ENCODE measurements around the gene BCAM. TPM values are rescaled to one million over a fixed set of nuclear protein-coding genes. Genes with fewer than 3 reads are reported as not detected.

Gene BCAM
- total and polyA plus RNA-seq, 2 of the 4 experiments (the other 2 are of a cell fraction) = 2.3 to 35.7 TPM

- Histone ChIP-seq H3K14ac (replicated peaks; ENCODE audit: low read depth, low read length) (no peak overlapping the region), H3K27me3 (ENCODE audit: control insufficient read depth, insufficient read depth, low read length) (peaks cover 5% of the 10 kb centered on the region; the same call in 1 of the 2 replicates), H3K23ac (ENCODE audit: low read depth, low read length) (no peak overlapping the region), H3K4me3 (ENCODE audit: insufficient read depth, low read depth, low read length) (no peak overlapping the region), H3K9ac (ENCODE audit: low read depth, low read length) (no peak overlapping the region), H4K8ac (ENCODE audit: low read depth in 2 of 2, low read length in 2 of 2) (no peak overlapping the region), H3K27ac (ENCODE audit: insufficient read depth, low read length) (no peak overlapping the region), H2BK120ac (ENCODE audit: low read depth, low read length) (no peak overlapping the region), H2AFZ (replicated peaks; ENCODE audit: low read length, poor library complexity) (no peak overlapping the region), H2AK9ac (replicated peaks; ENCODE audit: low read depth, low read length, poor library complexity) (no peak overlapping the region), H3K18ac (ENCODE audit: low read depth, low read length) (no peak overlapping the region), H4K5ac (ENCODE audit: low read depth, low read length) (no peak overlapping the region), H3K79me1 (ENCODE audit: low read depth in 1 of 2, low read length in 2 of 2) (no peaks in the 10 kb centered on the region), H3K4ac (ENCODE audit: low read depth, low read length) (no peak overlapping the region), H2AK5ac (ENCODE audit: low read depth, low read length) (no peak overlapping the region), H2BK15ac (ENCODE audit: low read depth, low read length) (no peak overlapping the region), H3K4me1 (ENCODE audit: control insufficient read depth, insufficient read depth, low read length) (peaks cover 10% of the 10 kb centered on the region), H3K9me3 (ENCODE audit: control insufficient read depth, insufficient read depth, low read length) (peaks cover 6% of the 10 kb centered on the region), H3K4me2 (ENCODE audit: low read depth, low read length) (no peak overlapping the region), H2BK20ac (ENCODE audit: low read depth, low read length) (no peak overlapping the region), H3K56ac (ENCODE audit: extremely low read depth, insufficient read depth, low read length) (no peak overlapping the region), H4K20me1 (ENCODE audit: insufficient read depth, low read length) (no peaks in the 10 kb centered on the region), H3K9me1 (ENCODE audit: insufficient read depth, low read length) (no peaks in the 10 kb centered on the region), H2BK5ac (ENCODE audit: low read depth, low read length, poor library complexity, severe bottlenecking) (no peak overlapping the region), H3K36me3 (ENCODE audit: control insufficient read depth, insufficient read depth, low read length) (no peaks in the 10 kb centered on the region), H4K91ac (ENCODE audit: insufficient read depth, low read depth, low read length) (no peak overlapping the region)
- DNase-seq = no peak
- POLR2A ChIA-PET (ENCODE audit: unreplicated experiment) = no interaction called here
- no peak for ATAC-seq (ENCODE audit: low read depth)
- CTCF ChIA-PET = interaction anchor here (0.6 to 1.4 kb wide), 3 partner anchors 19 to 80 kb away, joined by 3 read pairs; partner anchors contain the start of gene NECTIN2
- in situ Hi-C loops (cut with MboI; ENCODE audit: low sequenced_read_pairs) (no loop called here), intact Hi-C loops (cut with micrococcal nuclease) (no loop called here), dilution Hi-C loops (cut with HindIII; ENCODE audit: low sequenced_read_pairs, unreplicated experiment) (no loop called here)
- TF ChIP-seq RCOR1 (IDR thresholded peaks at IDR 0.05; ENCODE audit: insufficient replicate concordance, low read length) (no peak), BHLHE40 (IDR thresholded peaks at IDR 0.05; ENCODE audit: low read depth, low read length) (no peak), MXI1 (IDR thresholded peaks at IDR 0.05; ENCODE audit: borderline replicate concordance, low read depth, low read length) (no peak), CTCF (conservative IDR thresholded peaks at IDR 0.05; ENCODE audit: low read depth, low read length) (no peak), FOS (IDR thresholded peaks at IDR 0.05; ENCODE audit: low read depth, low read length) (no peak), SMC3 (IDR thresholded peaks at IDR 0.05; ENCODE audit: low read depth, low read length) (no peak), MAFK (IDR thresholded peaks at IDR 0.05; ENCODE audit: low read depth, low read length) (no peak), RAD21 (IDR thresholded peaks at IDR 0.05; ENCODE audit: low read length) (no peak), RFX5 (IDR thresholded peaks at IDR 0.05; ENCODE audit: low read depth, low read length) (no peak), POLR2A (IDR thresholded peaks at IDR 0.05; ENCODE audit: low read depth, low read length) (no peak)
- BruUV-seq (replicated peaks) = no TSS peak
- WGBS, 2 experiments (ENCODE audit: extremely low coverage in 2 of 2, insufficient read length in 1 of 2) = 74% methylated on average over 5 of the region's 13 CpGs; no CpG with 5 or more reads in 1 of the 2 experiments
Measured at GRCh38 chr19:44803442-44804428, 5.2 kb upstream of the BCAM start.
